ENCODE data around the gene LHFPL3.

- TF ChIP-seq CTCF (IDR thresholded peaks at IDR 0.05; ENCODE audit: low read depth, low read length) (no peak), POLR2A (IDR thresholded peaks at IDR 0.05; ENCODE audit: extremely low read depth, insufficient read length) (no peak)
Observed at GRCh38 chr7:104412911-104413310, 84.5 kb downstream of the LHFPL3 start.
